Activated CD8-positive, alpha-beta T cell treated with anti-CD3 and anti-CD28 coated beads for 36 hours (primary cell): ENCODE measurements around the gene FNTB. TPM values are rescaled to one million over a fixed set of nuclear protein-coding genes. Genes with fewer than 3 reads are reported as not detected.

Source experiments
- ATAC-seq: fragments of 200-7000 bp; cut with Tn5 transposase; one replicate; pipeline ENCODE4 v1.10.0; 2021; ENCODE audit warnings: mild to moderate bottlenecking, moderate library complexity
- CTCF ChIA-PET: fragments of 350-600 bp; sonication (Branson Sonifier 250); formaldehyde crosslinking; loops from one replicate; lab custom pipeline; 2021; ENCODE audit warnings: antibody characterized with exemption; lab: Charles Lee
- POLR2A ChIA-PET: fragments of 350-600 bp; sonication (Branson Sonifier 250); formaldehyde crosslinking; loops from one replicate; lab custom pipeline; 2021; ENCODE audit warnings: antibody characterized with exemption; lab: Charles Lee
- DNase-seq: peaks from one replicate; pipeline ENCODE4 v3.0.0-alpha.2; 2020
- H3K27ac Mint-ChIP-seq: one replicate; pipeline ENCODE4 v1.8.0; 2021; ENCODE audit warnings: mild to moderate bottlenecking, mixed read lengths
- H3K27me3 Mint-ChIP-seq: one replicate; pipeline ENCODE4 v1.8.0; 2021; ENCODE audit warnings: mixed read lengths
- H3K36me3 Mint-ChIP-seq: one replicate; pipeline ENCODE4 v1.8.0; 2021; ENCODE audit warnings: low read depth, mixed read lengths
- H3K4me1 Mint-ChIP-seq: one replicate; pipeline ENCODE4 v1.8.0; 2021; ENCODE audit warnings: low read depth, mixed read lengths
- H3K4me3 Mint-ChIP-seq: one replicate; pipeline ENCODE4 v1.8.0; 2021; ENCODE audit warnings: mild to moderate bottlenecking, moderate library complexity, mixed read lengths
- H3K9me3 Mint-ChIP-seq: one replicate; pipeline ENCODE4 v1.8.0; 2021; ENCODE audit warnings: mixed read lengths
- CTCF ChIP-seq: fragments of 200-600 bp; IDR thresholded peaks from one replicate; pipeline ENCODE4 v1.8.0; 2022; ENCODE audit warnings: antibody characterized with exemption, mild to moderate bottlenecking
- intact Hi-C: fragments of 100-400 bp; cut with micrococcal nuclease; formaldehyde crosslinking; loops from one replicate; pipeline ENCODE4 v1.10.0; 2022
- microRNA-seq: library from miRNA; unstranded; fragments of <30 nt; microRNA quantifications from one replicate; pipeline ENCODE4 v1.2.0, GENCODE V29; 2022; ENCODE audit warnings: borderline microRNAs expressed, borderline replicate concordance
- total RNA-seq, 2 experiments: library from RNA; stranded (reverse); gene quantifications; one replicate each; pipeline ENCODE4 v1.2.3, GENCODE V29; 2021

FNTB gene
- total RNA-seq, 2 experiments from 2014 or later: 18.8 to 23.5 TPM

GRCh38 chr14:65106736-65107135, 120.0 kb downstream of the FNTB start:
- ChIA-PET POLR2A (interaction anchor here (0.8 to 1.1 kb wide), 3 partner anchors 12 to 112 kb away, joined by 4 to 5 read pairs (median 4); no protein-coding TSS in a partner anchor), CTCF (interaction anchor here (1.0 kb wide), 1 partner anchor 16 kb away, joined by 3 read pairs; no protein-coding TSS in a partner anchor)
- Mint-ChIP-seq H3K36me3 (peaks cover 3% of the 10 kb centered on the region), H3K9me3 (no peaks in the 10 kb centered on the region), H3K4me1 (peaks cover 6% of the 10 kb centered on the region), H3K27ac (no peak overlapping the region), H3K4me3 (no peak overlapping the region), H3K27me3 (no peaks in the 10 kb centered on the region)
- intact Hi-C loops: no loop called here
- ATAC-seq: no peak
- TF ChIP-seq CTCF: no peak
- DNase-seq: no peak

- DNase-seq (no peak), ATAC-seq (no peak)
- no peak overlapping the region for H3K4me3 Mint-ChIP-seq
- peaks cover 6% of the 10 kb centered on the region for H3K4me1 Mint-ChIP-seq
- ChIA-PET CTCF (no interaction called here), POLR2A (interaction anchor here (0.6 to 0.8 kb wide), 3 partner anchors 12 to 712 kb away, joined by 3 to 4 read pairs (median 4); no protein-coding TSS in a partner anchor)
- H3K27ac Mint-ChIP-seq: no peak overlapping the region
- TF ChIP-seq CTCF: no peak
- intact Hi-C loops: no loop called here
- H3K27me3 Mint-ChIP-seq: no peaks in the 10 kb centered on the region
- H3K9me3 Mint-ChIP-seq: no peaks in the 10 kb centered on the region
- H3K36me3 Mint-ChIP-seq: peaks cover 2% of the 10 kb centered on the region
Observed at GRCh38 chr14:65107200-65107599, 120.5 kb downstream of the FNTB start.

- Mint-ChIP-seq H3K4me3 (no peak overlapping the region), H3K4me1 (no peaks in the 10 kb centered on the region), H3K27ac (no peak overlapping the region), H3K36me3 (no peaks in the 10 kb centered on the region), H3K9me3 (no peaks in the 10 kb centered on the region), H3K27me3 (no peaks in the 10 kb centered on the region)
- intact Hi-C loops: no loop called here
- CTCF ChIA-PET: no interaction called here
- TF ChIP-seq CTCF: no peak
- POLR2A ChIA-PET: no interaction called here
- no peak for DNase-seq
- ATAC-seq: no peak
Observed at GRCh38 chr14:65109357-65109756, 122.7 kb downstream of the FNTB start.

GRCh38 chr14:65110525-65110924, 123.8 kb downstream of the FNTB start:
- H3K9me3 Mint-ChIP-seq: no peaks in the 10 kb centered on the region
- no peak overlapping the region for H3K27ac Mint-ChIP-seq
- no peaks in the 10 kb centered on the region for H3K27me3 Mint-ChIP-seq
- intact Hi-C loops: no loop called here
- no peaks in the 10 kb centered on the region for H3K4me1 Mint-ChIP-seq
- ATAC-seq (no peak), DNase-seq (no peak)
- TF ChIP-seq CTCF: no peak
- H3K36me3 Mint-ChIP-seq: no peaks in the 10 kb centered on the region
- ChIA-PET POLR2A (no interaction called here), CTCF (no interaction called here)
- H3K4me3 Mint-ChIP-seq: no peak overlapping the region

Small RNA genes within 50 kb of the gene (microRNA-seq; reads per million reads assigned to microRNA genes)
- gene MIR4706: 3.3 reads per million, percentile 8 among the genes with 10 or more reads in this experiment

Other genes with a start within 250 kb of the FNTB start
- gene SPTB, start 107.0 kb upstream of the FNTB start, total RNA-seq: under 1 TPM; 0.07 to 0.27 TPM
- gene CHURC1, start 72.4 kb upstream of the FNTB start, total RNA-seq: 10 to 100 TPM; 47.0 to 57.4 TPM
- not detected for gene GPX2, start 44.1 kb upstream of the FNTB start, total RNA-seq
- gene RAB15, start 14.6 kb upstream of the FNTB start, total RNA-seq: 1 to 10 TPM; 2.1 to 2.3 TPM
- gene MAX, start 115.6 kb downstream of the FNTB start, total RNA-seq: 10 to 100 TPM; 92.6 to 92.8 TPM